K562 (cell line): ENCODE measurements around the gene BIRC5. TPM values are rescaled to one million over a fixed set of nuclear protein-coding genes. Genes with fewer than 3 reads are reported as not detected.
A peak's percentile ranks its signal among the peaks of the same experiment; 100 is the strongest.

ENCODE experiments used
- ATAC-seq: fragments of 200-7000 bp; cut with Tn5 transposase; 3 replicates; pipeline ENCODE4 v1.9.1; 2020; ENCODE audit warnings: moderate library complexity
- BruUV-seq: library from RNA; stranded (reverse); fragments of 400-500 nt; replicated peaks from 2 replicates; lab custom pipeline; 2021; lab: Mats Ljungman, UMichigan
- CTCF ChIA-PET: fragments of 300-600 bp; formaldehyde crosslinking; extraction: SDS; loops from one replicate; lab custom pipeline; 2021; ENCODE audit warnings: low intra/inter-chr PET ratio; lab: Yijun Ruan, JAX
- POLR2A ChIA-PET: fragments of 300-600, 350-650 bp; sonication (Branson Sonifier 250); formaldehyde crosslinking; extraction: SDS; loops from one replicate; lab custom pipeline; 2021; ENCODE audit warnings: antibody characterized with exemption, inconsistent platforms; lab: Yijun Ruan, JAX
- DNase-seq, 4 experiments: peaks; one replicate each; pipeline versions ENCODE4 v3.0.0 to v3.0.0-alpha.2; 2011 to 2018; ENCODE audit warnings: low spot score in 3 of 4, mixed read lengths in 3 of 4; ENCODE audit errors: extremely low read depth in 1 of 4
- FAIRE-seq: peaks from 2 replicates; lab custom pipeline; 2011; peaks lifted over from hg19 to GRCh38; lab: Jason Lieb, UNC
- H2AFZ ChIP-seq: 2 replicates; pipeline ENCODE4 v1.6.0; 2011; ENCODE audit warnings: low read depth, low read length, control low read depth, inconsistent platforms
- H3K27ac ChIP-seq: fragments of 200-600 bp; 3 replicates; pipeline ENCODE4 v1.8.0; 2011; ENCODE audit warnings: low read depth, mild to moderate bottlenecking, control low read depth, inconsistent platforms, low read length, moderate library complexity, mixed read lengths; ENCODE audit errors: extremely low read depth
- H3K27me3 ChIP-seq, 2 experiments: fragments of 300-600 bp in 1 of 2; 2 replicates in 1 of 2; 3 replicates in 1 of 2; pipeline versions ENCODE4 v1.6.0 to v1.8.0; 2011; ENCODE audit warnings: inconsistent platforms in 2 of 2, low read length in 2 of 2, mild to moderate bottlenecking in 1 of 2, mixed read lengths in 1 of 2, moderate library complexity in 1 of 2; ENCODE audit not compliant: control insufficient read depth in 2 of 2, insufficient read depth in 2 of 2
- H3K36me3 ChIP-seq: fragments of 300-600 bp; 3 replicates; pipeline ENCODE4 v1.8.0; 2011; ENCODE audit warnings: mild to moderate bottlenecking, low read length, inconsistent platforms; ENCODE audit not compliant: control insufficient read depth, insufficient read depth
- H3K4me1 ChIP-seq, 2 experiments: fragments of 200-600 bp in 1 of 2; replicated peaks in 1 of 2; 2 replicates in 1 of 2; 3 replicates in 1 of 2; pipeline versions ENCODE4 v1.5.1 to v1.8.0; 2011; ENCODE audit warnings: inconsistent platforms in 2 of 2, low read length in 2 of 2, mild to moderate bottlenecking in 1 of 2, mixed read lengths in 1 of 2, moderate library complexity in 1 of 2; ENCODE audit not compliant: control insufficient read depth in 2 of 2, insufficient read depth in 2 of 2
- H3K4me2 ChIP-seq: 2 replicates; pipeline ENCODE4 v1.6.1; 2011; ENCODE audit warnings: low read length, control low read depth, inconsistent platforms, mixed read lengths; ENCODE audit not compliant: insufficient read depth
- H3K4me3 ChIP-seq: fragments of 200-600 bp; sonication (generic), shearing (Covaris generic); 2 replicates; pipeline ENCODE4 v1.5.1; 2016; ENCODE audit warnings: control low read depth, inconsistent platforms
- H3K79me2 ChIP-seq: fragments of 200-600 bp; 3 replicates; pipeline ENCODE4 v1.8.0; 2011; ENCODE audit warnings: low read length, inconsistent platforms; ENCODE audit not compliant: control insufficient read depth, insufficient read depth
- H3K9ac ChIP-seq, 2 experiments: 2 replicates each; pipeline versions ENCODE4 v1.6.0 to v1.6.1; 2011; ENCODE audit warnings: low read depth in 2 of 2, low read length in 2 of 2, control low read depth in 1 of 2, inconsistent platforms in 1 of 2, mild to moderate bottlenecking in 1 of 2, mixed read lengths in 1 of 2; ENCODE audit not compliant: insufficient read depth in 1 of 2
- H3K9me1 ChIP-seq: one replicate; pipeline ENCODE4 v1.6.0; 2011; ENCODE audit warnings: inconsistent platforms, mild to moderate bottlenecking, low read length, moderate library complexity; ENCODE audit not compliant: control insufficient read depth, insufficient read depth
- H3K9me3 ChIP-seq: replicated peaks from 2 replicates; pipeline ENCODE4 v1.5.1; 2011; ENCODE audit warnings: low read depth, low read length, inconsistent platforms; ENCODE audit not compliant: control insufficient read depth, insufficient read depth
- H4K20me1 ChIP-seq: replicated peaks from 2 replicates; pipeline ENCODE4 v1.6.1; 2011; ENCODE audit warnings: low read length, inconsistent platforms, mixed read lengths; ENCODE audit not compliant: control insufficient read depth, insufficient read depth
- KAT7 ChIP-seq: sonication (generic); formaldehyde crosslinking; IDR thresholded peaks from 2 replicates; pipeline ENCODE4 v1.8.0; 2022; ENCODE audit warnings: missing genetic modification reagents, mild to moderate bottlenecking, borderline replicate concordance
- KDM5B ChIP-seq: fragments of 200-600 bp; sonication (generic); IDR thresholded peaks from 2 replicates; pipeline ENCODE4 v1.6.1; 2012; ENCODE audit warnings: low read depth, mild to moderate bottlenecking, moderate library complexity, low read length, control low read depth, inconsistent platforms; ENCODE audit not compliant: insufficient replicate concordance
- POLR2AphosphoS5 ChIP-seq: IDR thresholded peaks from 2 replicates; pipeline ENCODE4 v1.6.1; 2011; ENCODE audit warnings: mild to moderate bottlenecking, low read depth, low read length, moderate library complexity; ENCODE audit not compliant: control insufficient read depth, insufficient read depth
- RBFOX2 ChIP-seq: fragments of 200-400 bp; formaldehyde crosslinking; IDR thresholded peaks from 2 replicates; pipeline ENCODE4 v1.6.1; 2017; ENCODE audit warnings: low read depth, mild to moderate bottlenecking, low read length, moderate library complexity
- ZNF707 ChIP-seq: fragments of 250-450 bp; sonication (Bioruptor Pico); conservative IDR thresholded peaks from 2 replicates; pipeline ENCODE4 v1.8.0; 2022; ENCODE audit warnings: inconsistent platforms, mild to moderate bottlenecking, moderate library complexity
- WGBS: fragments of 100-300 bp; shearing (Covaris generic); methylation state at CpG from one replicate; pipeline ENCODE4 v1.1.6; 2016; ENCODE audit warnings: low coverage, mixed read lengths; ENCODE audit not compliant: insufficient coverage; ENCODE audit errors: missing lambda C conversion rate; 5-methylcytosine and 5-hydroxymethylcytosine counted together
- in situ Hi-C: fragments of 300-500 bp; cut with MboI; formaldehyde crosslinking; loops from 4 replicates; pipeline ENCODE4 v1.15.0; 2018; ENCODE audit warnings: inconsistent platforms, mixed read lengths
- intact Hi-C: fragments of 100-400 bp; cut with micrococcal nuclease; formaldehyde crosslinking; loops from 2 replicates; pipeline ENCODE4 v1.14.2; 2022
- polyA plus RNA-seq, 8 experiments: library from polyadenylated mRNA; depleted of rRNA in 4 of 8; stranded (reverse) in 5 of 8; unstranded in 3 of 8; fragments of >200 nt; fragmentation: Nextera tagmentation in 2 of 8; fragmentation: Illumina TruSeq in 1 of 8; extraction: Ambion mirVana in 2 of 8; extraction: Trizol in 1 of 8; gene quantifications; 2 replicates each; pipeline versions ENCODE4 v1.2.1 to v1.2.3, GENCODE V29; 2011 to 2014; ENCODE audit warnings: inconsistent platforms in 1 of 8, missing spikeins in 1 of 8
- total RNA-seq, 7 experiments: library from RNA; depleted of rRNA in 6 of 7; stranded (reverse); fragments of >200 nt in 6 of 7; fragmentation: Illumina TruSeq in 2 of 7; extraction: Trizol in 2 of 7; gene quantifications; 2 replicates each; pipeline versions ENCODE4 v1.2.1 to v1.2.3, GENCODE V29; 2011 to 2021; ENCODE audit warnings: low replicate concordance in 1 of 7
- TF ChIP-seq, protein P1 (sequence below): fragments of 450-650 bp; formaldehyde crosslinking; IDR thresholded peaks from 2 replicates; pipeline ENCODE4 v1.4.0; 2020; ENCODE audit warnings: mild to moderate bottlenecking, mixed read lengths

Gene BIRC5
- total and polyA plus RNA-seq, 9 of the 15 experiments (the other 6 are each of a cell fraction or from before 2014, with no cell fraction given), result 64.4 to 140 (median 101) TPM

DNA sequence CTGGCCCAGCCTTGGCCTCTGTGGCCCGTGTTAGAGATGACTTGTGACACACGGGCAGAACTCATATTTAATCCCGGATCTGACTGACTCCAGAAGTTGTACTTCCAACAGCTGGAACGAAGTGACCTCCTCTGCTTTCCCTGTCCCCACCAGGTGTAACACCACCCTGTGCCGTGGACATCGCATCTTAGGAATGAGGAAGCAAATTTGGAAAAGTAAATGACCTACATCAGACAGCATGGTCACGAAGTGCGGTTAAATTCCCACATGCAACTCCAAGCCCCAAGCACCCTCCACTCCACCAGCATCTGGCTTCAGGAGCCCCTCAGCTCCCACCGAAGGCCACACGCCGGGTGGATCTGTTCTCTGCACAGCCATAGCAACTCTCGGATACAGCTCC lies 30.1 kb upstream of the BIRC5 start:
- Histone ChIP-seq H3K4me2 (no peak overlapping the region; the same call in 1 of the 2 replicates), H3K9ac (peak overlapping the region in 1 of 2 experiments; percentile 99; a peak in 2 of 4 replicates), H3K9me1 (no peaks in the 10 kb centered on the region), H3K79me2 (peaks cover 64% of the 10 kb centered on the region), H2AFZ (no peak overlapping the region), H3K36me3 (peaks cover 71% of the 10 kb centered on the region; the same call in 2 of the 3 replicates)
- no peak for DNase-seq
- TF ChIP-seq POLR2AphosphoS5 (peak; percentile 26; the same call in 1 of the 2 replicates), KDM5B (peak; percentile 48), KAT7 (CRISPR knock-in tag) (no peak)
- TF ChIP-seq, all 486 proteins: peak for 2
- peaks cover 21 to 38% of the 10 kb centered on the region in 2 experiments for H3K4me1 ChIP-seq
- CTCF ChIA-PET, result no interaction called here
- intact Hi-C loops (no loop called here), in situ Hi-C loops (no loop called here)
- POLR2A ChIA-PET, result interaction anchor here (0.6 to 2.3 kb wide), 9 partner anchors 8 to 391 kb away, joined by 3 to 14 read pairs (median 4); no protein-coding TSS in a partner anchor
- no TSS peak for BruUV-seq
- peaks cover 14% of the 10 kb centered on the region for H4K20me1 ChIP-seq
- H3K9me3 ChIP-seq, result no peaks in the 10 kb centered on the region
- H3K27me3 ChIP-seq, result no peaks in the 10 kb centered on the region
- 84% methylated on average over 12 of the region's 12 CpGs for WGBS
- ATAC-seq (no peak), FAIRE-seq (no peak)
- no peak overlapping the region for H3K27ac ChIP-seq
- no peak overlapping the region for H3K4me3 ChIP-seq

DNA sequence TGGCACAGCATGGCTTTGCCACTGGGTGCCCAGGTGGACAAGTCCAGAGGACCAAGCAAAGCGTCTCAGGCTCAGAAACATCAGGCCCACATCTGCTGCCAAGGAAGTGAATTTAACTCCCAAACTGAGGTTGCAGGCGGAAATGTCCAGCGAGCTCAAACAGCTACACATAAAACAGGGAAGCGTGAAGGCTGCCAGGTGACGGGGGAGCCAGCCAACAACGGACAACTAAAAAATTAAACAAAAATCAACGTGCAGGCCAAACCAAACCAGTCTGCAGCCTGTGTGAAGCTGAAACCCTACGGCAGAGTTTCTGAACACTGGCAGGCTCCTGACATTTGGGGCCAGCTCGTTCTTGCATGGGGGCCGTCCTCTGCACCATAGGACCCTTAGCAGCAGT lies 29.7 kb upstream of the BIRC5 start:
- Histone ChIP-seq H3K27ac (no peak overlapping the region), H4K20me1 (peaks cover 14% of the 10 kb centered on the region), H3K9me3 (no peaks in the 10 kb centered on the region), H3K4me2 (peak overlapping the region; percentile 6; the same call in 1 of the 2 replicates), H3K9me1 (no peaks in the 10 kb centered on the region), H3K9ac (peak overlapping the region in 1 of 2 experiments; percentile 99; a peak in 2 of 4 replicates), H2AFZ (no peak overlapping the region), H3K4me3 (no peak overlapping the region), H3K27me3 (no peaks in the 10 kb centered on the region), H3K79me2 (peaks cover 68% of the 10 kb centered on the region), H3K36me3 (peaks cover 69% of the 10 kb centered on the region; the same call in 2 of the 3 replicates), H3K4me1 (peaks cover 22 to 38% of the 10 kb centered on the region in 2 experiments)
- no TSS peak for BruUV-seq
- ChIA-PET POLR2A (interaction anchor here (0.6 to 2.3 kb wide), 9 partner anchors 9 to 392 kb away, joined by 3 to 14 read pairs (median 4); no protein-coding TSS in a partner anchor), CTCF (no interaction called here)
- DNase-seq (no peak), FAIRE-seq (no peak), ATAC-seq (no peak)
- WGBS, result 88% methylated on average over 10 of the region's 10 CpGs
- in situ Hi-C loops (no loop called here), intact Hi-C loops (no loop called here)
- TF ChIP-seq ZNF707 (CRISPR knock-in tag) (no peak), RBFOX2 (peak; percentile 53; the same call in 1 of the 2 replicates)
- TF ChIP-seq, protein P1, sequence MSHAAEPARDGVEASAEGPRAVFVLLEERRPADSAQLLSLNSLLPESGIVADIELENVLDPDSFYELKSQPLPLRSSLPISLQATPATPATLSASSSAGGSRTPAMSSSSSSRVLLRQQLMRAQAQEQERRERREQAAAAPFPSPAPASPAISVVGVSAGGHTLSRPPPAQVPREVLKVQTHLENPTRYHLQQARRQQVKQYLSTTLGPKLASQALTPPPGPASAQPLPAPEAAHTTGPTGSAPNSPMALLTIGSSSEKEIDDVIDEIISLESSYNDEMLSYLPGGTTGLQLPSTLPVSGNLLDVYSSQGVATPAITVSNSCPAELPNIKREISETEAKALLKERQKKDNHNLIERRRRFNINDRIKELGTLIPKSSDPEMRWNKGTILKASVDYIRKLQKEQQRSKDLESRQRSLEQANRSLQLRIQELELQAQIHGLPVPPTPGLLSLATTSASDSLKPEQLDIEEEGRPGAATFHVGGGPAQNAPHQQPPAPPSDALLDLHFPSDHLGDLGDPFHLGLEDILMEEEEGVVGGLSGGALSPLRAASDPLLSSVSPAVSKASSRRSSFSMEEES, result no peak
